GM18520 (cell line): Measurements from ENCODE around the gene RPL26.

Experiments used
- ATAC-seq: cut with Tn5 transposase; IDR thresholded peaks from one replicate; pipeline ENCODE4 v1.9.1; 2021; ENCODE audit not compliant: unreplicated experiment

RPL26 gene

DNA sequence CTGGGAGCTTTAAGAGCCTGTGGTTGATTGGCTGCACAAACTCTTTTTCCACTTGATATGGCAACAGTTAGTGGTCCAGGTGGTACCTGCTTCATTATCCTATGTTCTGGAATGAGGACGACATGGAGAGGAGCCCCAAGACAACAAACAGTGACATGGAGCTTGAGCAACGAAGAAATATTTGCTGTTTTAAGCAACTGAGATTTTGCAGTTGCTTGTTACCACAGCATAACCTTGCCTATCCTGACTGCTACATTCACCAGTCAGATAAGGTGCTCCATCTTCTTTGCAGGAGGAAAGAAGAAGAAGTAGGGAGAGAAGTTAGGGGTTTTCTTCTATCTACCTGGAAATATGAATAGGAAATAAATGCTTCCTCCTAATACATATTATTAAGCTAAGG, 50.9 kb downstream of the RPL26 start:
- ATAC-seq = no peak
